ENCODE results near the gene CATSPERZ. TPM values are rescaled to one million over a fixed set of nuclear protein-coding genes. Genes with fewer than 3 reads are reported as not detected.
"Not testable (repeated sequence)": the region's sequence is repeated elsewhere in the genome, so short reads cannot be mapped to it uniquely, and the experiment has no call there.

Gene CATSPERZ
- total RNA-seq, 1 donor from 2014 or later: not detected

- Histone ChIP-seq H3K4me3 (peak overlapping the region; percentile 77), H3K9me3 (replicated peaks) (no peaks in the 10 kb centered on the region), H3K36me3 (peaks cover 13% of the 10 kb centered on the region), H3K27me3 (ENCODE audit: low read depth) (no peaks in the 10 kb centered on the region), H3K4me1 (peaks cover 48% of the 10 kb centered on the region), H3K27ac (replicated peaks) (peak overlapping the region; percentile 99)
- peak; percentile 70 for DNase-seq
- TF ChIP-seq CTCF (IDR thresholded peaks at IDR 0.05; ENCODE audit: borderline replicate concordance): peak; percentile 38
- intact Hi-C loops (cut with micrococcal nuclease): no loop called here
Observed at GRCh38 chr11:64305691-64306562, 5.8 kb downstream of the CATSPERZ start.

GRCh38 chr11:64306563-64306875 is 6.4 kb downstream of the CATSPERZ start:
- peaks cover 43% of the 10 kb centered on the region for H3K4me1 ChIP-seq
- no peak for TF ChIP-seq CTCF (IDR thresholded peaks at IDR 0.05; ENCODE audit: borderline replicate concordance)
- H3K36me3 ChIP-seq: peaks cover 15% of the 10 kb centered on the region
- intact Hi-C loops (cut with micrococcal nuclease): no loop called here
- H3K27me3 ChIP-seq (ENCODE audit: low read depth): no peaks in the 10 kb centered on the region
- peak overlapping the region; percentile 99 for H3K27ac ChIP-seq (replicated peaks)
- H3K4me3 ChIP-seq: peak overlapping the region; percentile 77
- no peak for DNase-seq
- H3K9me3 ChIP-seq (replicated peaks): no peaks in the 10 kb centered on the region

GRCh38 chr11:64306876-64307622 is 6.9 kb downstream of the CATSPERZ start:
- no peak for DNase-seq
- H3K4me1 ChIP-seq: peaks cover 42% of the 10 kb centered on the region
- intact Hi-C loops (cut with micrococcal nuclease): no loop called here
- H3K36me3 ChIP-seq: peaks cover 15% of the 10 kb centered on the region
- H3K27me3 ChIP-seq (ENCODE audit: low read depth): no peaks in the 10 kb centered on the region
- peak overlapping the region; percentile 77 for H3K4me3 ChIP-seq
- H3K27ac ChIP-seq (replicated peaks): peak overlapping the region; percentile 99
- no peak for TF ChIP-seq CTCF (IDR thresholded peaks at IDR 0.05; ENCODE audit: borderline replicate concordance)
- H3K9me3 ChIP-seq (replicated peaks): no peaks in the 10 kb centered on the region

GRCh38 chr11:64307795-64308194 is 7.6 kb downstream of the CATSPERZ start:
- Histone ChIP-seq H3K36me3 (peaks cover 15% of the 10 kb centered on the region), H3K4me3 (peak overlapping the region; percentile 77), H3K4me1 (peaks cover 50% of the 10 kb centered on the region), H3K27ac (replicated peaks) (peak overlapping the region; percentile 99)
- H3K27me3 ChIP-seq (ENCODE audit: low read depth); H3K9me3 ChIP-seq (replicated peaks); intact Hi-C loops (cut with micrococcal nuclease); DNase-seq: not testable (repeated sequence)

GRCh38 chr11:64312947-64313346 is 12.8 kb downstream of the CATSPERZ start:
- intact Hi-C loops (cut with micrococcal nuclease): no loop called here
- TF ChIP-seq CTCF (IDR thresholded peaks at IDR 0.05; ENCODE audit: borderline replicate concordance): no peak
- peak overlapping the region; percentile 64 for H3K27ac ChIP-seq (replicated peaks)
- DNase-seq: no peak
- H3K36me3 ChIP-seq: peaks cover 31% of the 10 kb centered on the region
- H3K4me1 ChIP-seq: peaks cover 63% of the 10 kb centered on the region
- no peak overlapping the region for H3K4me3 ChIP-seq
- H3K9me3 ChIP-seq (replicated peaks): no peaks in the 10 kb centered on the region
- H3K27me3 ChIP-seq (ENCODE audit: low read depth): no peaks in the 10 kb centered on the region

Measured in left ventricle myocardium inferior (tissue), 1 donor.